SK-N-MC (cell line): ENCODE data around the gene INHBC.

Source experiments
- EZH2 ChIP-seq: fragments of 200-600 bp; sonication (generic); IDR thresholded peaks from one replicate; pipeline ENCODE4 v1.6.1; 2017; ENCODE audit warnings: antibody characterized with exemption
- FOXP2 ChIP-seq: optimal IDR thresholded peaks from 2 replicates; pipeline ENCODE3; 2011; ENCODE audit warnings: mild to moderate bottlenecking, moderate library complexity; ENCODE audit not compliant: insufficient read depth; ENCODE audit errors: extremely low read length, control extremely low read depth
- POLR2AphosphoS5 ChIP-seq: IDR thresholded peaks from 2 replicates; pipeline ENCODE4 v1.6.1; 2012; ENCODE audit warnings: mild to moderate bottlenecking, low read depth, low read length, borderline replicate concordance

GRCh38 chr12:57429473-57430111, 5.0 kb upstream of the INHBC start:
- TF ChIP-seq EZH2 (no peak), POLR2AphosphoS5 (no peak), FOXP2 (no peak)
